Choroid plexus epithelial cell (primary cell): ENCODE results near the gene CRACR2A.

Experiments
- DNase-seq: peaks from one replicate; pipeline ENCODE4 v3.0.0-alpha.2; 2010; ENCODE audit warnings: low read depth
- H3K4me3 ChIP-seq: 2 replicates; pipeline ENCODE4 v1.5.1; 2011; ENCODE audit warnings: low read depth, mild to moderate bottlenecking, control low read depth, low read length, moderate library complexity
- CTCF ChIP-seq: conservative IDR thresholded peaks from 2 replicates; pipeline ENCODE4 v1.5.1; 2011; ENCODE audit warnings: low read depth, mild to moderate bottlenecking, control low read depth, inconsistent platforms, low read length, moderate library complexity

The CRACR2A gene

GRCh38 chr12:3752096-3752709, 706 bp downstream of the CRACR2A start:
- no peak for TF ChIP-seq CTCF

DNA sequence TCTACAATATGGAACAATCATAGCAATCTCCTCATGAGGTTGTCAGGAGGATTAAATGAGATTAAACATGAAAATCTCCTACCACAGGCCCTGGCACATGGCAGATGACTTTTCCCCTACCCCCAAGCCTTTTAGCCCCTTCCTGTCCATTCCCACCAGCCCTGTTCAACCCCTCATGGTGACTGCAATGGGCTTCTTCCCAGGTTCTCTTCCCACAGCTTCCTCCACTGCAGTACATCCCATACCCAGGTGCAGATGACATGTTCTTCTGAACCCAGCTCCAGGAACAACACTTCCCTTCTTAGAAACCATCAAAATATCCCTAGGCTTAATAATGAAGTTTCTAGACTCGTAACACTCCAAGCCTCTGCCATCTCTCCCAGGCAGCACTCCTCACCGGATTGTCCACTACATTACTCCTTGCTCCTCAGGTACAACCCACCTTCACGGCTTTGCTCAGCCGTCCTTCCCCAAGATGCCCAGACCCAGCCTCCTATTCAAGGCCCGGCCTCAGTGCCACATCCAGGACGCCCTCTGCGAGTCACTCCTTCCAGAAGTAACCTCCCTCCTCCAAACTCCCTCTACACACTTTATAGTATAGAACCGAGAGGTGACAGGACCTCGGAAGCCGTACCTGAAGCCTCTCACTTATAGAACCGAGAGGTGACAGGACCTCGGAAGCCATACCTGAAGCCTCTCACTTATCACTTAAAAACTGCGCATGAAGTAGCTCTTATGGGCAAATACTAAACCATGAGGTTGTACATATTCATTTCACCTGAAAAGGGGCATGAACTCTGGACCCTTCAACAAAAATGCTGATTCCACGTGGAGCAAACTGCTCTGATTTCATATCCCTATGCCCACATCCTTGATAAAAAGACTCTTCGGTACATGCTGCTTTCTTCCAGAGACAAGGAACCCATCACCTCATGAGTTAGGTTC, 1.5 kb downstream of the CRACR2A start:
- peak overlapping the region; percentile 66 for H3K4me3 ChIP-seq

More at GRCh38 chr12:3752096-3752709, 706 bp downstream of the CRACR2A start:
- peak; percentile 74 for DNase-seq
- H3K4me3 ChIP-seq: peak overlapping the region; percentile 66

GRCh38 chr12:3750616-3751015, 2.3 kb downstream of the CRACR2A start:
- peak; percentile 16 for TF ChIP-seq CTCF
- no peak for DNase-seq
- H3K4me3 ChIP-seq: no peak overlapping the region

More for the DNA sequence above, 1.5 kb downstream of the CRACR2A start:
- TF ChIP-seq CTCF: no peak
- no peak for DNase-seq

GRCh38 chr12:3748620-3749019, 4.3 kb downstream of the CRACR2A start:
- no peak for TF ChIP-seq CTCF
- DNase-seq: no peak
- H3K4me3 ChIP-seq: no peak overlapping the region

DNA sequence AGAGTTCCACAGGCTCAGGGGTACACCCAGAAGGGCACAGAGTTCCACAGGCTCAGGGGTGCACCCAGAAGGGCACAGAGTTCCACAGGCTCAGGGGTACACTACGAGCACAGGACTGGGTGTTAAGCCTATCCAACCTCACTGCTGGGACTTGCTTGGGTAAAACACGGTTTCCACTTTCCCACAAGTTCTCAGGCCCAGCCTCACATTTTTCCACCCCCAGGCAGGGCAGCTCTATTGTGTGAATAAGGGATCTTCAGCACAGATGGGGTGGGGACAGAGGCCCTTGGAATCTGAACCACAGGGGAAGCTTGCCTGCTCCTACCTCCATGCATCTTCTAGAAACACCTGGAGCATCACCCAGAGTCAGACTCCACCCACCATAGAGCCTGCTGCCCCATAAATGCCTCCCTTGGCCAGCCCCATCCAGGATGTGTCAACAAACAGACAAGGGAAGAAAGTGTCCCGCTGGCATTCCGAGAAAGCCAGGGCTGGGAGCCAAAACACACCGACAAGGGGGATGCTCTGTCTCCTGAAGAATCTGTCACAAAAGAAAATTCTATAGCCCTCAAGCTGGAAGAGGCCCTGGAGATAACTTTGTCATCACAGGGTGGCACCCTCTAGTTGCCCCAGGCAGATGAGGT, 4.8 kb downstream of the CRACR2A start:
- no peak for DNase-seq
- H3K4me3 ChIP-seq: no peak overlapping the region
- TF ChIP-seq CTCF: no peak

DNA sequence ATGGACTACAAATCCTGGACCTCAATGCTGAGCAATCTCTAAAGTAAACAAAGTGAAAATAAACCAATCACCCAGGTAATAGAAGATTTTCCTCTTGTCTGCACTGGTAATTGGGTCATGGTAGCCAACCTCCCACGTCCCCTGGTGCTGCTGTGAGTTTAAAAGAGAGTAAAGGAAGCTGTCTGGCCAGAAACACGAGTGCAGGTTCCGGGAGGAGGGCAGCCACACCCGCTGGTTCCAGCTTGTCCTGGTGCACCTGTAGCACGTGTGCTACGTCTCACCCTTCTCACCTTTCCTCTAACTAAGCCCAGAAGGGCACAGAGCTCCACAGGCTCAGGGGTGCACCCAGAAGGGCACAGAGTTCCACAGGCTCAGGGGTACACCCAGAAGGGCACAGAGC, 5.4 kb downstream of the CRACR2A start:
- H3K4me3 ChIP-seq: no peak overlapping the region
- no peak for DNase-seq
- no peak for TF ChIP-seq CTCF
